HG03045 (cell line): ENCODE results near the gene LDLRAD4.

Experiments used
- ATAC-seq: cut with Tn5 transposase; IDR thresholded peaks from one replicate; pipeline ENCODE4 v1.9.1; 2021; ENCODE audit warnings: mild to moderate bottlenecking, moderate library complexity; ENCODE audit not compliant: unreplicated experiment

LDLRAD4 gene

DNA sequence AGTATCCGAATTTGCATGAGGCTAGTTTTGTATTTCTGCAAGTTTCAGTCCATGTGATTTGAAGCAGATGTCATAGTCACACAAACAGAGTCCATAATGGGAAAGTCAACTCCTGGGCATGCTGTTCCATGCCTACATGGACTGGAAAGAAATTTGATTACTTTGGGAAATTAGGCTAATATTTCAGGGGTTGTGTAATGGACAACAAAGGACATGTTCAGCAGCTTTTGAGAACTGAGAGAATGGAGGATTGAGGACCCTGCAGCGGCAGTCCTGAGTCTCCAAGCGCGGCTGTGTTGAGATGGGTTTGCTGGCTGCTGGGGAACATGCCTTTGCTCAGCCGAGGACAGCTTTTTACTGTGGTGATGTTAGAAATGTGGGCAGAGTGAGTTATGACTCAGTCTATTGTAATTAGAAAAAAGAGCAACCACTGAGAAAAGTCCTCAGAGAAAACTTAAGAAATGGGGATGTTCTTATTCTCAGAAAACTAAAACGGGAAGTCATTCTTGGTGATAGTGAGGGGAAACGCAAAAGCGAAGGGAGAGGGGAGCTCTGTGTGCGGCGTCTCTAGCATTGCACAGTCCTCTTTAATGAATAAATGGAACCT lies 358.6 kb downstream of the LDLRAD4 start:
- ATAC-seq: peak; percentile 81

GRCh38 chr18:13577781-13578180 lies 359.2 kb downstream of the LDLRAD4 start:
- no peak for ATAC-seq

- no peak for ATAC-seq
These were observed 359.8 kb downstream of the LDLRAD4 start for GRCh38 chr18:13578400-13578799.

- ATAC-seq: no peak
These were observed 361.3 kb downstream of the LDLRAD4 start for GRCh38 chr18:13579874-13580273.

- no peak for ATAC-seq
These were observed 361.8 kb downstream of the LDLRAD4 start for GRCh38 chr18:13580351-13580750.

- no peak for ATAC-seq
These were observed 362.4 kb downstream of the LDLRAD4 start for GRCh38 chr18:13580991-13581390.

GRCh38 chr18:13581496-13582177 lies 363.1 kb downstream of the LDLRAD4 start:
- no peak for ATAC-seq

DNA sequence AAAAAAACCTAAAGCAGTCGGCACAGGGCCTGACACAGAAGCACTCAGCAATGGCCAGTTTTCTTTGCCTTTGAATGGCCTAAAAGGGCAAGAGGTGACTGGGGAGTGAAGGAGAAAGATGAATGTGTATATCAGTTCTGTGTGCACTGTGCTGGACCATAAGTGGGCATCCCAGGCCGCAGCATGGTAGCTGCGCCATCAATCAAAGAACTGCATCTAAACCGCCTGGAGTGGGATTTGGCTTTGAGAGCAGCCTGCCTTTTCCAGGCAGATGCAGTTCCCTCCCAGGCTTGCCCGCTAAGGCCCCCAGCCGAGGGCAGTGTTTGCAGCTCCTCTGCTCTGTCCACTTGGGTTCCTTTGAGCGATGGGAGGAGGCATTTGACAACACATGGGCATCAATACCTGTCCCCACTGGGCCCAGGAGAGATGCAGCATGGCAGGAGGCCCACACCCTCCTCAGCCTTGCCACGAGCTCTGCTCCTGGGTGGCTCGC lies 363.7 kb downstream of the LDLRAD4 start:
- no peak for ATAC-seq

DNA sequence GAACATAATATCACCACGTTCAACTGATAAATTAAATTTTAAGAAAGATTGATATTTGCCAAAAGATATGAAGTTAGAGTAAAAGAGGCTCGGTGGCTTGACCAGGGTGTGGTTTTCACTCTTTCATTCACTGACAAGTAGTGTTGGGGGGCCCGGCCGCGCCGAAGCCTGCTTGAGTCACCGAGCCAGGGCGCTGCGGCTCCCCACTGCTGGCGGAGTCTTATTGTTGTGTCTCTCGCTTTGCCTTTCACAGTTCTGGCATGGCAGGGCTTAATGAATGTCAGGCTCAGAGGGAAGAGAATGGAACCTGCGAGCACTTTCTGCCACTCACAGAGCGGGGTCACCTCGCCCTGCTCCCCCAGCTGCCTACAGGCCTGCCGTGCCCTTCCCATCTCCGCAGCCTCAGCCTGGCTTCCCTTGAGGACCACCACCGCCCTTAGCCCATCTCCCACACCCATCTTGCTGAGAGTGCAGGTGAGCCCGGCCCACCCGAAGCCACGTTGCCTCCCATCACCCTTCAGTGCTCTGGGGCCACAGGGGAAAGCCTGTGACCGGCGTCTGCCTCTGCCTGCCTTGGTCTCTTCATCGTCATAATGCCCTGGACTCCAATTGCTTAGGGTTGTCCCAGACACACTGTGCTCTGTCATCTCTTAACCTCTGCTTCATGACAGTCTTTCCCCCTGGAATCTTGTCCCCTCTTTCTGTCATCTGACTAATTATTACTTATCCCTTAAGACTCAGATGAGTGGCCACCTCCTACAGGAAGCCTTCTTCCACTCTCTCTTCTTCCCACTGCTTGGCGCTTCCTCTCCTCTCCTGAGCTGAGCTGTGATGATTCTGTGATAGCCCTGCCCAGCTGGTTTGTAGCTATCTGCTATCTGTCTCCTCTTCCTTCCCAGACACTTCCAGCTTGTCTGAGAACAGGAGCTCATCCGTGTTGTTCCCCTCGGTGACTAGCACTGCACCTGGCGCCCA lies 365.3 kb downstream of the LDLRAD4 start:
- no peak for ATAC-seq

GRCh38 chr18:13584825-13585224 lies 366.3 kb downstream of the LDLRAD4 start:
- ATAC-seq: no peak

DNA sequence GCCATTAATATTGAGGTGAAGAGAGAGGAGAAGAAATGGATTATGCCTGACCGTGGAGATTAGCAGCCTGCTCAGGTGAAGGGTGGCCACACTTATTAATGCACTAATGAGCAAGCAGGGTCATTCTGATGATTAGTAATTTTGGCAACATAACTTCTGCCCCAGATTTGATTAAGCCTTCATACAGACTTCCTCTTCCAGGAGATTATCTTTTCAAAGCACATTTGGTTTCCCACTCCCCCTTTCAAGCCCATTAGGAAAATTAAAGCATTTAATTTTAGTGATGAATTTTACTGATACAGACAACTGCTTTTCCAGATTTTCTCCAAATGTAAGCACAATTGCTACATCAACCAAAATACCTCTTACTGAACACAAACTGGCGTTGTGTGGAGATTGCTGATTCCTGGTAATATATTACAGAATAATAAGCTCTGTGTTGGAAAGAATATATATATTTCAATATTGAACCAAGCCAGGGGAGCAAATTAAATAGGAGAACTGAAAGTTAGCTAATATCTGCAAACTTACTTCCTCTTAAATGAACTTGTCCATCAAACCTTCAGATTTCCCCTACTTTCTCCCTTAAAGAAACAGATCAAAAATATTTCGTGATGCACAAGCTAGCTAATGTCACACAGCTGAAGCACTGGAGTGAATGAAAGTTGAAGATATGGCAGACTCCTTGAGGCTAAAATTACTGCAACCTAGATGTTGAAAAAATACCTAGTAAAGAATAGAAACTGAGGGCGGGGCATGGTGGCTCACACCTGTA lies 367.0 kb downstream of the LDLRAD4 start:
- ATAC-seq: no peak

DNA sequence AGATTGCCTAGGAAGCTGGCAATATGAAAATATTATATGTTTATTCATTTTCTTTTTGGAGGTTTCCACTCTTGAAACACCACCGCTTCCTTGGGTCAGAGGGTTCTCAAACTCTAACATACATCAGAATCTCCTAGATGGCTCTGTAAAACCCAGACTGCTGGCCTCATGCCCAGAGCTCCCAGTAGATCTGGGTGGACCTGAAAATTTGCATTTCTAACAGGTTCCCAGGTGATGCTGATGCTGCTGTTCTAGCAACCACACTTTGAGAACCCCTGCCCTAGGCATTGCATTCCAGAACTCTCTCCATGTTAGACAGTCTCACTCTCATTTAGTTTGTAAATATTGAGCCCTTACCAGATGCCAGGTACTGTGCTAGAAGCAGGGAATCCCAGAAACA lies 368.4 kb downstream of the LDLRAD4 start:
- ATAC-seq: no peak

DNA sequence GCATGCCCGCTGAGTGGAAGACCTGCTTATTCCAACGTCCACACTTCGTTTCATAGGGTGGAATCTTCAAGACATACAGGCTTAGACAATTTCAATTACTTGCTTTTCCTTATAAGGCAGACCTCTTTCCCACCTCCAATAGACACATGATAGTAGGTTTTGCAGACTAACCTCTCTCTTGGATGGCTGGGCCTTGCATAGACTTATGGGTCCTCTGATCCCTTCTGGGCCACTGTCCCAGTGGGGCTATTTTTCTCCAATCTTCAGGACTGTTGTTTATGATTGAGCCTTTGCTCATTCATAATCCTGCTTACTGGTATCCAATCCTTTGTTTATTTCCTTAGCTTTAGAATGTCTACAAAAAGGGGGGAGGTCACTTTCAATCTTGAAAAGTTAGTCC lies 368.9 kb downstream of the LDLRAD4 start:
- no peak for ATAC-seq

- no peak for ATAC-seq
These were observed 369.4 kb downstream of the LDLRAD4 start for GRCh38 chr18:13587937-13588336.

DNA sequence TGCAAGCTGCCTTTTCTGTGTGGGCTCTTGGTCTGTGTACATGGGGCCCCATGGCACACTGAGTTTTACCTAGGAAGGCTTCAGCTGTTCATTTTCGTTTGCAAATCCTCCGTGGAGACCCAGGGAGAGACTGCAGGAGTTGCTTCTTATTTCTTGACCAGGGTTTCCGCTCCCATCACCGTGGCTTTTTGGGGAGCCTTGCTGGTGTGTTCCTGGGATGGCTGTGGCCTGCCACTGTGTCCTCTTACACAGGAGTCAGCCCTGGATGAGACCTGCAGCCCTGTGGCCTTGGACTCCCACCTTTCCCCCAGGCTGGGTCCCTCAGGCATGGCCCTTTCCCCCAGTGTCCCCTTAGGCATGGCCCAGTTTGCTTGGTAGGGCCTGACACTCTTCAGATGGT lies 370.8 kb downstream of the LDLRAD4 start:
- no peak for ATAC-seq

GRCh38 chr18:13589943-13590342 lies 371.4 kb downstream of the LDLRAD4 start:
- ATAC-seq: no peak

- ATAC-seq: no peak
These were observed 373.7 kb downstream of the LDLRAD4 start for GRCh38 chr18:13592246-13592645.

DNA sequence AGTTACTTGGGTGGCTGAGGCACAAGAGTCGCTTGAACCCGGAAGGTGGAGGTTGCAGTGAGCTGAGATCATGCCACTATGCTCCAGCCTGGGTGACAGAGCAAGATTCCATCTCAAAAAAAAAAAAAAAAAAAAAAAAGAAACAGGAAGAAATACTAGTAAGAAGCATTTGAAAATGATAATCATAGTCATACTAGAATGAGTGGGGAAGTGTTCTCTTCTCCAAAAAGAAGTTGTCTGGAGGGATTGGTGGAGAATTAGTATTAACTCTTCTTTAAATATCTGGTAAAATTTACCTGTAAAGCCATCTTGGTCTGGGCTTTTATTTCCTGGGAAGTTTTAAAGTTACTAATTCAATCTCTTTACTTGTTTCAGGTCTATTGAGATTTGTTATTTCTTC lies 376.0 kb downstream of the LDLRAD4 start:
- ATAC-seq: no peak

DNA sequence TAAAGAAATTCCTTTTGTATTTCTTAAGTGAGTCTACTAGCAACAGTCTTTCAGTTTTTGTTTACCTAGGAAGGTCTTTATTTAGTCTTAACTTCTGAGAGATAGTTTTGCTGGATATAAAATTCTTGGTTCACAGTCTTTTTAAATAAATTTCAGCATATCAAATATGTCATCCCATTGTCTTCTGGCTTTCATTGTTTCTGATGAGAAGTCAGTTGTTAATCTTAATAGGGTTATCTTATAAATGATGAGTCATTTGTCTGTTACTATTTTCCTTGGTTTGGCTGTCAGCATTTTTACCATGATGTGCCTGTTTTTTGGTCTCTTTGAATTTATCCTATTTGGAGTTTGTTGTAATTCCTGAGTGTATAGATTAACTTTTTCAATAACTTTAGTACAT lies 378.5 kb downstream of the LDLRAD4 start:
- no peak for ATAC-seq

- ATAC-seq: no peak
These were observed 380.0 kb downstream of the LDLRAD4 start for GRCh38 chr18:13598591-13598990.

- ATAC-seq: no peak
These were observed 380.5 kb downstream of the LDLRAD4 start for GRCh38 chr18:13599031-13599430.
